HCT116 (cell line): ENCODE results near the gene UACA. TPM values are rescaled to one million over a fixed set of nuclear protein-coding genes. Genes with fewer than 3 reads are reported as not detected.

ENCODE experiments used
- ATAC-seq: fragments of 200-7000 bp; cut with Tn5 transposase; 2 replicates; pipeline ENCODE4 v1.9.1; 2020; ENCODE audit warnings: mild to moderate bottlenecking, moderate library complexity
- BruUV-seq: library from RNA; stranded (reverse); fragments of 400-500 nt; replicated peaks from 2 replicates; lab custom pipeline; 2021; lab: Mats Ljungman, UMichigan
- CTCF ChIA-PET: fragments of 300-600 bp; sonication (Branson Sonifier 250); formaldehyde crosslinking; loops from one replicate; lab custom pipeline; 2021; ENCODE audit warnings: antibody characterized with exemption; lab: Charles Lee
- POLR2A ChIA-PET: fragments of 300-600, 350-600 bp; sonication (Branson Sonifier 250); formaldehyde crosslinking; loops from one replicate; lab custom pipeline; 2021; ENCODE audit warnings: antibody characterized with exemption; lab: Charles Lee
- RAD21 ChIA-PET, 2 experiments: fragments of 300-600 bp; sonication (Branson Sonifier 250); formaldehyde crosslinking; loops; one replicate each; lab custom pipeline; 2023; ENCODE audit warnings: low total read pairs in 2 of 2; ENCODE audit not compliant: uncharacterized antibody in 2 of 2, unreplicated experiment in 2 of 2, low non-redundant PET in 1 of 2; lab: Charles Lee
- DNase-seq: peaks from one replicate; pipeline ENCODE4 v3.0.0-alpha.2; 2010; ENCODE audit warnings: low read depth, low spot score
- H2AFZ ChIP-seq: fragments of 200-600 bp; shearing (Covaris generic), sonication (generic); 2 replicates; pipeline ENCODE4 v1.6.1; 2017; ENCODE audit warnings: low read depth, mixed run types, mixed read lengths, antibody characterized with exemption, low read length; ENCODE audit not compliant: poor library complexity, severe bottlenecking
- H3K27ac ChIP-seq: 2 replicates; pipeline ENCODE4 v1.5.1; 2012; ENCODE audit warnings: low read depth, low read length
- H3K27me3 ChIP-seq: fragments of 200-600 bp; sonication (generic); 2 replicates; pipeline ENCODE4 v1.6.1; 2016; ENCODE audit warnings: mixed run types, low read length, mixed read lengths; ENCODE audit not compliant: insufficient read depth
- H3K36me3 ChIP-seq, 2 experiments: fragments of 200-500 bp in 1 of 2; fragments of 200-600 bp in 1 of 2; sonication (Bioruptor generic) in 1 of 2; sonication (generic) in 1 of 2; 2 replicates each; pipeline versions ENCODE4 v1.5.1 to v1.6.1; 2014 to 2016; ENCODE audit warnings: low read length in 2 of 2, inconsistent platforms in 1 of 2, mixed read lengths in 1 of 2, mixed run types in 1 of 2; ENCODE audit not compliant: insufficient read depth in 2 of 2, control insufficient read depth in 1 of 2
- H3K4me1 ChIP-seq, 2 experiments: fragments of 200-600 bp in 1 of 2; sonication (generic) in 1 of 2; 2 replicates each; pipeline versions ENCODE4 v1.5.1 to v1.6.1; 2012 to 2017; ENCODE audit warnings: low read length in 2 of 2, inconsistent platforms in 1 of 2, mild to moderate bottlenecking in 1 of 2, mixed read lengths in 1 of 2, mixed run types in 1 of 2, moderate library complexity in 1 of 2; ENCODE audit not compliant: insufficient read depth in 2 of 2, control insufficient read depth in 1 of 2
- H3K4me2 ChIP-seq: fragments of 200-600 bp; sonication (generic); 2 replicates; pipeline ENCODE4 v1.6.1; 2017; ENCODE audit warnings: mixed run types, low read length, mixed read lengths
- H3K4me3 ChIP-seq, 2 experiments: fragments of 200-600 bp in 1 of 2; sonication (generic) in 1 of 2; replicated peaks in 1 of 2; 2 replicates each; pipeline ENCODE4 v1.5.1; 2011 to 2016; ENCODE audit warnings: low read length in 2 of 2, control low read depth in 1 of 2, low read depth in 1 of 2, mild to moderate bottlenecking in 1 of 2, mixed read lengths in 1 of 2, mixed run types in 1 of 2
- H3K79me2 ChIP-seq: fragments of 200-600 bp; sonication (generic); 2 replicates; pipeline ENCODE4 v1.6.1; 2017; ENCODE audit warnings: mild to moderate bottlenecking, mixed run types, low read length, moderate library complexity, mixed read lengths; ENCODE audit not compliant: insufficient read depth
- H3K9ac ChIP-seq: fragments of 200-600 bp; sonication (generic); 2 replicates; pipeline ENCODE4 v1.6.1; 2016; ENCODE audit warnings: low read length, mixed read lengths
- H3K9me2 ChIP-seq: fragments of 200-600 bp; sonication (generic), shearing (Covaris generic); 2 replicates; pipeline ENCODE4 v1.6.1; 2017; ENCODE audit warnings: mixed run types, mild to moderate bottlenecking, moderate library complexity; ENCODE audit not compliant: insufficient read depth
- H3K9me3 ChIP-seq, 2 experiments: fragments of 200-500 bp in 1 of 2; fragments of 200-600 bp in 1 of 2; sonication (Bioruptor generic) in 1 of 2; sonication (generic) in 1 of 2; 2 replicates each; pipeline ENCODE4 v1.6.1; 2014 to 2017; ENCODE audit warnings: low read length in 2 of 2, mixed read lengths in 2 of 2, inconsistent platforms in 1 of 2, low read depth in 1 of 2, mild to moderate bottlenecking in 1 of 2, mixed run types in 1 of 2, moderate library complexity in 1 of 2; ENCODE audit not compliant: control insufficient read depth in 1 of 2, insufficient read depth in 1 of 2
- H4K20me1 ChIP-seq: fragments of 200-600 bp; sonication (generic), shearing (Covaris generic); 2 replicates; pipeline ENCODE4 v1.6.1; 2017; ENCODE audit warnings: mixed run types, mild to moderate bottlenecking, moderate library complexity; ENCODE audit not compliant: insufficient read depth
- ATF3 ChIP-seq: IDR thresholded peaks from 2 replicates; pipeline ENCODE4 v1.6.1; 2012
- CBX3 ChIP-seq: IDR thresholded peaks from 2 replicates; pipeline ENCODE4 v1.6.1; 2012; ENCODE audit warnings: low read depth
- CEBPB ChIP-seq: IDR thresholded peaks from 2 replicates; pipeline ENCODE4 v1.6.1; 2012; ENCODE audit warnings: low read depth
- CTCF ChIP-seq, 3 experiments: fragments of 200-600 bp in 1 of 3; sonication (generic) in 1 of 3; IDR thresholded peaks in 2 of 3; conservative IDR thresholded peaks in 1 of 3; 2 replicates each; pipeline ENCODE4 v1.5.1; 2012 to 2017; ENCODE audit warnings: low read depth in 2 of 3, low read length in 2 of 3, antibody characterized with exemption in 1 of 3, borderline replicate concordance in 1 of 3, control low read depth in 1 of 3, mild to moderate bottlenecking in 1 of 3, mixed read lengths in 1 of 3, mixed run types in 1 of 3, moderate library complexity in 1 of 3; ENCODE audit not compliant: insufficient read depth in 1 of 3
- EGR1 ChIP-seq: IDR thresholded peaks from 2 replicates; pipeline ENCODE4 v1.6.1; 2012; ENCODE audit warnings: low read depth
- JUND ChIP-seq: IDR thresholded peaks from 2 replicates; pipeline ENCODE4 v1.6.1; 2012
- POLR2A ChIP-seq: IDR thresholded peaks from 2 replicates; pipeline ENCODE4 v1.7.0; 2011; ENCODE audit warnings: borderline replicate concordance; ENCODE audit not compliant: insufficient read depth, insufficient read length; ENCODE audit errors: extremely low read depth
- POLR2AphosphoS5 ChIP-seq: IDR thresholded peaks from 2 replicates; pipeline ENCODE4 v1.6.1; 2011; ENCODE audit warnings: mild to moderate bottlenecking, low read depth, low read length, moderate library complexity
- SIN3A ChIP-seq: IDR thresholded peaks from 2 replicates; pipeline ENCODE4 v1.6.1; 2012; ENCODE audit warnings: low read depth
- TCF7L2 ChIP-seq: IDR thresholded peaks from 2 replicates; pipeline ENCODE4 v1.7.0; 2011; ENCODE audit warnings: borderline replicate concordance, inconsistent platforms; ENCODE audit not compliant: insufficient read depth, insufficient read length; ENCODE audit errors: extremely low read depth
- YY1 ChIP-seq: IDR thresholded peaks from 2 replicates; pipeline ENCODE4 v1.6.1; 2011; ENCODE audit warnings: low read length, low read depth, moderate library complexity, mild to moderate bottlenecking; ENCODE audit not compliant: insufficient replicate concordance; ENCODE audit errors: extremely low read depth
- ZNF274 ChIP-seq: fragments of 200-500 bp; sonication (Bioruptor generic); IDR thresholded peaks from 2 replicates; pipeline ENCODE4 v1.6.1; 2014; ENCODE audit warnings: mild to moderate bottlenecking, low read depth, low read length, inconsistent platforms
- intact Hi-C: fragments of 100-400 bp; cut with micrococcal nuclease; formaldehyde crosslinking; loops from 2 replicates; pipeline ENCODE4 v1.10.0; 2022
- total RNA-seq: library from RNA; stranded (reverse); gene quantifications from one replicate; pipeline ENCODE4 v1.2.1, GENCODE V29; 2021; ENCODE audit not compliant: unreplicated experiment

The UACA gene
- total RNA-seq, 1 experiment from 2014 or later, result 47.4 TPM

DNA sequence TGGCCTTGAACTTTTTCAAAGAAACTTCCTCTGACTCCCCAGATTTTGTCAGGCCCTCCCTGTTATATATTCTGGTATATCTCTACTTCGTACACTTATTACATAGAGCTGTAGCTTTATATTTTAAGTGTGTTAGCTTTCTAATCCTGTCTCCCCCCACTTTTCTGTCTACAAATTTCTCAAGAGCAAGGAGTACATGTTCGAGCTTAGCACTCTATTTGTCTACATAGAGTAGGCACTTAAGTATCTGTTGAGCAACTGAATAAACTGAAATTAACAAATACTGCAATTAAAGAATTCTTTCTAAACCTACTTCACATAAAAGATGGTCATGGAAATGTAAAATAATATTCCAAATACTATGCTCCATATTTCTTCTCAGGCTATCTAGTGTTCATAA, 39.4 kb downstream of the UACA start:
- no peak for TF ChIP-seq JUND
- TF ChIP-seq CTCF (IDR thresholded peaks at IDR 0.05 in 2 of 3, conservative IDR thresholded peaks at IDR 0.05 in 1 of 3; ENCODE audit: borderline replicate concordance in 1 of 3, insufficient read depth in 1 of 3, low read depth in 2 of 3, low read length in 2 of 3), result no peak
- TF ChIP-seq CBX3, result no peak
- TF ChIP-seq ZNF274, result no peak
- no peak for TF ChIP-seq POLR2A
- TF ChIP-seq SIN3A, result no peak
- TF ChIP-seq TCF7L2, result no peak
- no peak for TF ChIP-seq EGR1
- TF ChIP-seq ATF3, result no peak
- TF ChIP-seq CEBPB, result no peak
- TF ChIP-seq POLR2AphosphoS5, result no peak
- TF ChIP-seq YY1, result no peak
- Histone ChIP-seq H2AFZ (no peak overlapping the region), H3K4me2 (no peak overlapping the region), H3K27ac (no peak overlapping the region), H3K9ac (no peak overlapping the region), H3K9me2 (no peaks in the 10 kb centered on the region), H3K27me3 (no peaks in the 10 kb centered on the region), H3K36me3 (no peaks in the 10 kb centered on the region), H3K4me3 (no peak overlapping the region), H4K20me1 (no peaks in the 10 kb centered on the region), H3K79me2 (peaks cover 16% of the 10 kb centered on the region; the same call in 1 of the 2 replicates), H3K4me1 (peaks cover 0 to 3% of the 10 kb centered on the region in 2 experiments; a peak in 1 of 4 replicates), H3K9me3 (no peaks in the 10 kb centered on the region)
- ChIA-PET RAD21 (no interaction called here), CTCF (interaction anchor here (0.7 to 2.2 kb wide), 2 partner anchors 71 to 154 kb away, joined by 3 to 27 read pairs; no protein-coding TSS in a partner anchor), POLR2A (no interaction called here)
- no TSS peak for BruUV-seq
- ATAC-seq (no peak), DNase-seq (no peak)
- intact Hi-C loops, result loop anchor here (10.0 kb wide), 1 partner anchor 159 kb away; no protein-coding TSS in a partner anchor
